AG08396 (cell line): ENCODE measurements around the gene PGPEP1.

Experiments
- DNase-seq: peaks from one replicate; pipeline ENCODE4 v3.0.0; 2012; ENCODE audit warnings: low spot score, mixed read lengths

PGPEP1 gene

DNA sequence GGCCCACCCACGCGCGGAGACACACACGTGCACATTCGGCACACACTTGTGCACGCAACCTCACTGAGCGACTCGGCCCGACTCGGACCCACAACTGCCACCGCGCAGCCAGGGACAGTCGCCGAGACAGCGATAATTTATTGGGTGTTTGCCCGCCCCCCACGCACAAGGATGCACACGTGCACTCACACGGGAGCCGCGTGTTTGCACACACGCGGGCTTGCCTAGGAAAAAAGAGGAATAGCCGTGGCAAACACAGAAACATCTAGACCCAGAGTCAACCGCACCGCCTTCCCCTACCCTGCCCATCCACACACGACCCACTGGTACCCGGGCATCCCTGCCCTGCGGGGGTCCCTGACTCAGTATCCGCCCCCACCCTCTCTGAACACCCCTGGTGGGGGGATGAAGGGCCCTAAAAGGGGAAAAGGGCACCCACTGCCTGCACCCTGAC, 77.7 kb downstream of the PGPEP1 start:
- DNase-seq: no peak

DNA sequence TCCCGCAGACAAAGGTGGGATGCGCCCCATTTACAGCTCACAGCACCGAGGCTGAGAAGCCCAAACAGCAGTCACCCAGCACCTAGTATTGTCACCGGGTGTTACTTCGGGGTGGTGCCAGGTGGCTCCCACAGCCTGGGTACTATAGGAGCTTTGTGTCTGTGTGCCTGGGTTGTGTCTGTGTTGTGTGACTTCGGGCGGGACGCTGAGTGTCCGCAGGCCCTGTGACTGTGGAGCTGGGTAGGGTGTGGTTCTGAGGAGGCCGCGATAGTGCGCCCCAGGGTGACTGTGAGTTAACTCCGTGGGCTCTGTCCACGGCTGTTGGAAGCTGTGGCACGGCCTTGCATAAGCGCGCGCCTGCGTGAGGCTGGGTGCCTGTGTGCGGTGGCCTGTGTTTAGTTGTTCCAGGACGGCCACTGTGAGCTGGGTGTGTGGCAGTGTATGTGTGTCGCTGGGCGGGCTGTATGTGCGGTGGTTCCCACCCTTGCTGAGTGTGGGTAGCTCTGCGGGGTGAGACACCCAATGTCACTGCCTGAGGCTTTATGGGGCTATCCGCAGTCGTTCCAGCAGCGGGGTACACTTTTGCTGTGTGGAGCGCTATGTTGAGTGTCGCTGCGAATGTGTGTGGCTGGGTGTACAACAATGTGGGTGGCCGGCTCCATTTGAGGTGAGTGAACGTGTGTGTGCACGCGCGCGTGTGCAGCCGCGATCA, 78.2 kb downstream of the PGPEP1 start:
- no peak for DNase-seq

DNA sequence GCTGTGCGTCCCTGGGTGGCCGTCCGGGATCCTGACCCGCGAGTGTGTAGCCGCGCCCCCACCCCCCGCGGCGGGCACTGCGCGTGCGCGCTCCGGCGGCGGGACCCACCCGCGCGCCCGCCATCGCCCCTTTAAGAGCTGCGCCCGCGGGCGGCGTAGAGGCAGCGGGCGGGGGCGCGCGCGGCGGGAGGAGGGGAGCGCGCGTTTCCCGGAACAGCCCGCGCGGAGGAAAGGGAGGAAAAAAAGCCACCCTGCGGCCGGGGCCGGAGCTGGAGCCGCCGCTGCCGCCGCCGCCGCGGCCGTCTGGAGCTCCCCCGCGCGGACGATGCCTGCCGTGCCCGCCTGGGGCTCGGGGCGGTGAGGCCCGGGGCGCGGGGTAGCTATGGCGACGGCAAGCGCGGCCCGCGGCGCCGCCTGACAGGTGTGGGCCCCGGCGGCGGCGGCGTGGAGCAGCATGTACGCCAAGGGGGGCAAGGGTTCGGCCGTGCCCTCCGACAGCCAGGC, 78.8 kb downstream of the PGPEP1 start, which contains the start of gene SSBP4:
SSBP4 (plus strand) TSS at position 204 of the 504 bp plus-strand sequence; CDS start at position 455, 251 bp downstream.
- DNase-seq: peak; percentile 98
